ENCODE results near the gene CD3E.

Gene CD3E

DNA sequence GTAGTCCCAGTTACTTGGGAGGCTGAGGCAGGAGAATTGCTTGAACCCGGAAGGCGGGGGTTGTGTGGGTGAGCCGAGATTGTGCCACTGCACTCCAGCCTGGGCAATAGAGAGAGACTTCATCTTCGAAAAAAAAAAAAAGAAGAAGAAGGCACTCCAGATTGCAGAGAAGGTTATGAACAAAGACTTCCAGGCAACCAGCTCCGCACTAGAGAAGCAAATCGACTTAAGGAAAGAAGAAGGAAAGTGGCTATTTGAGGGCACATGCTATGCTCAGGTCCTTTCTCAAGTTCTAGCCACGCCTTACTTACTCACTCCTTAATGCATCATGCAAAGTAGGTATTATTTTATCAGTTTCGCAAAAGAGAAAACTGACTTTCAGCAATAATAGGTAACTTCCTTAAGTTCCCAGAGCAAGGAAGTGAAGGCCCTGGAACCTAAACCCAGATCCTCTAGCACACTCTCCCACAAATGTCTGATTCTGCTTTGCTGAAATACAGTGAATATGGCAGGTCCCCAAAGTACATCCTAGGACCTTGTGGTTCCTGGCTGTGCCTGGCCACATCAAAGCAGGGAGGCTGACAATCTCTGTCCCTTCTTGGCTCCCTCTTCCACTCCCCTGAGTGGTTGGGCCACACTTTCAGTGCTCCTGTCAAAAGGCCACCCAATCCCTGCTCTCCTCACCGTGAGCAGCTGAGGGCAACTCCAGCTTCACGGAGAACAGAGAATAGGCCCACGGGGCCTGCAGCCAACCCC is 14.2 kb downstream of the CD3E start:
- H3K4me3 ChIP-seq (replicated peaks; ENCODE audit: low read depth, low read length), result no peak overlapping the region
- TF ChIP-seq CTCF (IDR thresholded peaks at IDR 0.05; ENCODE audit: low read depth, low read length, missing control alignments), result no peak
- DNase-seq (ENCODE audit: extremely low read depth, low read depth), result no peak

- no peak for TF ChIP-seq CTCF (IDR thresholded peaks at IDR 0.05; ENCODE audit: low read depth, low read length, missing control alignments)
- H3K4me3 ChIP-seq (replicated peaks; ENCODE audit: low read depth, low read length), result no peak overlapping the region
- DNase-seq (ENCODE audit: extremely low read depth, low read depth), result no peak
Measured at GRCh38 chr11:118319337-118319707, 14.8 kb downstream of the CD3E start.

- no peak for TF ChIP-seq CTCF (IDR thresholded peaks at IDR 0.05; ENCODE audit: low read depth, low read length, missing control alignments)
- DNase-seq (ENCODE audit: extremely low read depth, low read depth), result no peak
- no peak overlapping the region for H3K4me3 ChIP-seq (replicated peaks; ENCODE audit: low read depth, low read length)
Measured at GRCh38 chr11:118320515-118320914, 16.0 kb downstream of the CD3E start.

- DNase-seq (ENCODE audit: extremely low read depth, low read depth), result no peak
- no peak overlapping the region for H3K4me3 ChIP-seq (replicated peaks; ENCODE audit: low read depth, low read length)
- no peak for TF ChIP-seq CTCF (IDR thresholded peaks at IDR 0.05; ENCODE audit: low read depth, low read length, missing control alignments)
Measured at GRCh38 chr11:118321386-118322082, 17.0 kb downstream of the CD3E start.

DNA sequence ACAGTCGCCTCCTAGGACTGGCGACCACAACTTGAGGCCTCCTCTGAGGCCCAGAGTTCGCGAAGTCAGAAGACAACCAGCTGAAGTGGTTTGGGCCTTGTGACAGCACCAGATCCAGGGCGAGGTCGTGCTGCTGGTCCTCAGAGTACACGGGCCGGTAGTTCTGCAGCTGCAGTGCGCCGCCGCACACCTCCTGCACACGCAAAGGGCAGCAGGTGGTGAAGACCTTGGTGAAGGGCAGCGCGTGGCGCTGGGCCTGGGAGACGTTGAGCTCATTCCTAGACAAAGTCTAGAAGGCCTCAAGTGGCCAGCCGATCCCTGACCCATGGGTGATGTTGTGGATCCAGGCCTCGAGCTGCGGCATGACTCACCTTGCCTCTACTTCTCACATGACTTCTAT is 18.2 kb downstream of the CD3E start:
- H3K4me3 ChIP-seq (replicated peaks; ENCODE audit: low read depth, low read length), result no peak overlapping the region
- no peak for DNase-seq (ENCODE audit: extremely low read depth, low read depth)
- no peak for TF ChIP-seq CTCF (IDR thresholded peaks at IDR 0.05; ENCODE audit: low read depth, low read length, missing control alignments)

DNA sequence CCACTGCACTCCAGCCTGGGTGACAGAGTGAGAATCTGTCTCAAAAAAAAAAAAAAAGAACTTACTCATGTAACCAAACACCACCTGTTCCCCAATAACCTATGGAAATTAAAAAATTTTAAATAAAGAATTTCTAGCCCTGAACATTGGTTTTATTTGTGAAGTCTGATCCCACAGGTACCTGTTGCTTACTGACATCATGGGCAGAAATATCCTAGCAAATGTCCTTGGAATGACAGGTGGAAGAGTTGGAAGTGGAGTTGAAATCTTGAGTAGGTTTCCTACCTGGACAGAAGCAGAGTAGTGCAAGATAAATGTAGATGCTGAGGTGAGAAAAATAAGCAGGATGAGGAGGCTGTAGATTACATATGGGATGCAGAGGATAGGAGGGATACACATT is 20.8 kb downstream of the CD3E start:
- H3K4me3 ChIP-seq (replicated peaks; ENCODE audit: low read depth, low read length), result no peak overlapping the region
- no peak for TF ChIP-seq CTCF (IDR thresholded peaks at IDR 0.05; ENCODE audit: low read depth, low read length, missing control alignments)
- no peak for DNase-seq (ENCODE audit: extremely low read depth, low read depth)
